ENCODE measurements around the gene IGSF1.

GRCh38 chrX:131287560-131288179, 1.4 kb downstream of the IGSF1 start:
- TF ChIP-seq CTCF (IDR thresholded peaks at IDR 0.05; ENCODE audit: low read depth, low read length) (no peak), EZH2phosphoT487 (IDR thresholded peaks at IDR 0.05; ENCODE audit: low read depth) (no peak)
